ENCODE results near the gene AURKAIP1.

DNA sequence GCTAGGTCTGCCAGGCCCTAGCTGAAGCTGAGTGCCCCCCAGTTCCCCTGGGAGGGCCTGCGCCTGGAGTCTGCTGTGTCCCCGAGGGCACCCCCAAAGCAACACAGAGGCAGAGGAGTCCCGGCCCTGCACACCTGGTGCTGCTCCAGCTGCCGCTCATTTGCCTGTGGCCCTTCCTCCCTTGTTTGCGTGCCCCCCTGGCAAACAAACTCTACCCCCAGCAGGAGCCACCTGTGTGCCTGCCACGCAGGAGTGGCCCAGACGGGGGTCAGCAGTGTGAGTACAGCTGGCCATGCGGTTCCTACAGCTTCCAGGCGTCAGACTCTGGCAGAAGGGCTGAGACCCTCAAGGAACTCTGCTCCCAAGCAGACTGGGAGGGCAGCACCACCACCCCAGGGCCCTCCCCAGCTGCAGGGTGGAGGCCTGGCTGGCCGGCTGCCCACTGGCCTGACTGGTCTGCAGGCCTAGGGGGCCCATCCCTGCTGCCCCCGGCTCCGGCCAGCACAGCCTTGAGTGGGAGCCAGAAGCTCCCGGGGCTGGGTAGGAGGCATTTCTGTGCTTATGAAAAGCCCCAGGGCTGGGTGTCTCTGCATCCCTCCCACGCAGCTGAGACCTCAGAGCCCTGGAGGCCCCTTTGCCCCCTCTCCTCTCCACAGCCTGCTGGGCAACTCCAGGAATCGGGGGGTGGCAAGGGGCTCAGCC is 44.5 kb downstream of the AURKAIP1 start:
- TF ChIP-seq, protein P1, sequence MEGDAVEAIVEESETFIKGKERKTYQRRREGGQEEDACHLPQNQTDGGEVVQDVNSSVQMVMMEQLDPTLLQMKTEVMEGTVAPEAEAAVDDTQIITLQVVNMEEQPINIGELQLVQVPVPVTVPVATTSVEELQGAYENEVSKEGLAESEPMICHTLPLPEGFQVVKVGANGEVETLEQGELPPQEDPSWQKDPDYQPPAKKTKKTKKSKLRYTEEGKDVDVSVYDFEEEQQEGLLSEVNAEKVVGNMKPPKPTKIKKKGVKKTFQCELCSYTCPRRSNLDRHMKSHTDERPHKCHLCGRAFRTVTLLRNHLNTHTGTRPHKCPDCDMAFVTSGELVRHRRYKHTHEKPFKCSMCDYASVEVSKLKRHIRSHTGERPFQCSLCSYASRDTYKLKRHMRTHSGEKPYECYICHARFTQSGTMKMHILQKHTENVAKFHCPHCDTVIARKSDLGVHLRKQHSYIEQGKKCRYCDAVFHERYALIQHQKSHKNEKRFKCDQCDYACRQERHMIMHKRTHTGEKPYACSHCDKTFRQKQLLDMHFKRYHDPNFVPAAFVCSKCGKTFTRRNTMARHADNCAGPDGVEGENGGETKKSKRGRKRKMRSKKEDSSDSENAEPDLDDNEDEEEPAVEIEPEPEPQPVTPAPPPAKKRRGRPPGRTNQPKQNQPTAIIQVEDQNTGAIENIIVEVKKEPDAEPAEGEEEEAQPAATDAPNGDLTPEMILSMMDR (IDR thresholded peaks at IDR 0.05; ENCODE audit: low read length), result no peak
- no peak for TF ChIP-seq EZH2 (optimal IDR thresholded peaks at IDR 0.05; ENCODE audit: low read depth, low read length)
